Ovary (tissue), 9 donors: Measurements from ENCODE around the gene PLEKHA5. TPM values are rescaled to one million over a fixed set of nuclear protein-coding genes. Genes with fewer than 3 reads are reported as not detected.

Experiments
- DNase-seq, 5 donors: peaks; one replicate each; pipeline ENCODE4 v3.0.0-alpha.2; 2019 to 2020
- H3K27ac ChIP-seq, 2 donors: fragments of 200-600 bp; one replicate each; pipeline versions ENCODE4 v1.5.1 to v1.8.0; 2019 to 2022
- H3K27me3 ChIP-seq: fragments of 200-600 bp; one replicate; pipeline ENCODE4 v1.8.0; 2022
- H3K36me3 ChIP-seq: fragments of 200-600 bp; sonication (generic); one replicate; pipeline ENCODE4 v1.5.1; 2019
- H3K4me1 ChIP-seq: one replicate; pipeline ENCODE4 v1.8.1; 2013; ENCODE audit warnings: mild to moderate bottlenecking, moderate library complexity; ENCODE audit not compliant: insufficient read depth
- H3K4me3 ChIP-seq: fragments of 200-600 bp; sonication (generic); one replicate; pipeline ENCODE4 v1.5.1; 2017
- H3K9me3 ChIP-seq, 2 donors: fragments of 200-600 bp in 1 of 2; sonication (generic) in 1 of 2; one replicate each; pipeline versions ENCODE4 v1.5.1 to v1.8.1; 2013 to 2019; ENCODE audit warnings: mild to moderate bottlenecking in 1 of 2, moderate library complexity in 1 of 2
- EP300 ChIP-seq: sonication (generic); formaldehyde crosslinking; IDR thresholded peaks from one replicate; pipeline ENCODE4 v1.6.1; 2017; ENCODE audit warnings: antibody characterized with exemption
- POLR2A ChIP-seq: fragments of 450-650 bp; IDR thresholded peaks from one replicate; pipeline ENCODE4 v1.6.1; 2017; ENCODE audit warnings: antibody characterized with exemption, mild to moderate bottlenecking, moderate library complexity
- WGBS, 3 donors: extraction: QIAGEN DNeasy Blood & Tissue Kit in 1 of 3; methylation state at CpG; one replicate each; pipeline versions ENCODE4 v1.1.5 to v1.1.7; 2013 to 2017; 5-methylcytosine and 5-hydroxymethylcytosine counted together
- intact Hi-C, 4 donors: fragments of 100-400 bp; cut with DNase I; formaldehyde crosslinking; loops; one replicate each; pipeline versions ENCODE4 v1.11.0 to v1.15.1; 2022 to 2023
- polyA plus RNA-seq, 2 donors: library from polyadenylated mRNA; stranded (reverse); fragments of 200-250 nt in 1 of 2; fragments of 350-450 nt in 1 of 2; fragmentation: Illumina TruSeq in 1 of 2; extraction: RNeasy Lipid Tissue Mini Kit (QIAGEN cat#74804) in 1 of 2; gene quantifications; one replicate each; pipeline ENCODE4 v1.2.3, GENCODE V29; 2013 to 2014
- total RNA-seq, 7 donors: library from RNA; depleted of rRNA in 2 of 7; stranded (reverse); fragments of >200 nt in 2 of 7; fragmentation: NEBNext Ultra II Directional in 3 of 7; extraction: Animal tissue kit (Norgen Biotek cat#: 25700) in 3 of 7; gene quantifications; one replicate each; pipeline versions ENCODE4 v1.1.0 to v1.2.4, GENCODE V29; 2016 to 2023
- TF ChIP-seq, protein P1 (sequence below), 3 donors: fragments of 450-650 bp in 2 of 3; fragments of 200-600 bp in 1 of 3; IDR thresholded peaks; one replicate each; pipeline versions ENCODE4 v1.5.1 to v1.8.0; 2016 to 2022; ENCODE audit warnings: antibody characterized with exemption in 3 of 3, mild to moderate bottlenecking in 1 of 3
- donor health status: DM: no; HTN: no; CAD: no; lungs with moderate emphysema.
- donor health status: DM: no; HTN: no; CAD: no.
- donor health status: Bipolar disorder and iron deficiency.
- donor health status: DM: yes; HTN: yes; CAD: no.
- donor health status: DM: no; HTN: no; CAD: no.
- donor health status: DM: yes; HTN: yes; CAD: no.

PLEKHA5 gene
- total and polyA plus RNA-seq, 9 donors = 32.2 to 65.6 (median 45.7) TPM

DNA sequence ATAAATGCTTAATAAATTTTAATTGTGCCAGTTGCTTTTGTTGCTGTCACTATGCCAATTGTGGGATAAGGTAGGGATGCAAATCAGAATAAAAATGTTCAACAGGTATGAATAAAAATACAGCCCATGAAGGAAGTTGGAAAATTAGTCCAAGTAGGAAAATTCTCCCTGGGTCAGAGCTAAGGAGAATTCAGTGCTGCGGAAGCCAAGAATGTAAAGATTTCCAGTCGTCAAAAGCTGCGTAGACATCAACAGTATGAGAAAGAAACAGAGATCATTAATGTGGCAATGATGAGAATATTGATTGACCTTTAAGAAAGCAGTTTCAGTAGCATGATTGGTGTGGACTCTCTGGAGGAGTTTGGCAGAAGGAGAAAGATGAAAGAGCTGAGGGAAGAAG lies 87.9 kb downstream of the PLEKHA5 start:
- 80 to 87% (median 87%) methylated on average over 3 of the region's 3 CpGs for WGBS, 3 donors
- intact Hi-C loops = no loop called here
- DNase-seq = no peak
- Histone ChIP-seq H3K9me3 (no peaks in the 10 kb centered on the region), H3K36me3 (no peaks in the 10 kb centered on the region), H3K27ac (no peak overlapping the region), H3K4me1 (peaks cover 5% of the 10 kb centered on the region), H3K4me3 (no peak overlapping the region), H3K27me3 (no peaks in the 10 kb centered on the region)
- no peak for TF ChIP-seq EP300
- TF ChIP-seq POLR2A = no peak
- TF ChIP-seq, protein P1, sequence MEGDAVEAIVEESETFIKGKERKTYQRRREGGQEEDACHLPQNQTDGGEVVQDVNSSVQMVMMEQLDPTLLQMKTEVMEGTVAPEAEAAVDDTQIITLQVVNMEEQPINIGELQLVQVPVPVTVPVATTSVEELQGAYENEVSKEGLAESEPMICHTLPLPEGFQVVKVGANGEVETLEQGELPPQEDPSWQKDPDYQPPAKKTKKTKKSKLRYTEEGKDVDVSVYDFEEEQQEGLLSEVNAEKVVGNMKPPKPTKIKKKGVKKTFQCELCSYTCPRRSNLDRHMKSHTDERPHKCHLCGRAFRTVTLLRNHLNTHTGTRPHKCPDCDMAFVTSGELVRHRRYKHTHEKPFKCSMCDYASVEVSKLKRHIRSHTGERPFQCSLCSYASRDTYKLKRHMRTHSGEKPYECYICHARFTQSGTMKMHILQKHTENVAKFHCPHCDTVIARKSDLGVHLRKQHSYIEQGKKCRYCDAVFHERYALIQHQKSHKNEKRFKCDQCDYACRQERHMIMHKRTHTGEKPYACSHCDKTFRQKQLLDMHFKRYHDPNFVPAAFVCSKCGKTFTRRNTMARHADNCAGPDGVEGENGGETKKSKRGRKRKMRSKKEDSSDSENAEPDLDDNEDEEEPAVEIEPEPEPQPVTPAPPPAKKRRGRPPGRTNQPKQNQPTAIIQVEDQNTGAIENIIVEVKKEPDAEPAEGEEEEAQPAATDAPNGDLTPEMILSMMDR (IDR thresholded peaks at IDR 0.05) = no peak

DNA sequence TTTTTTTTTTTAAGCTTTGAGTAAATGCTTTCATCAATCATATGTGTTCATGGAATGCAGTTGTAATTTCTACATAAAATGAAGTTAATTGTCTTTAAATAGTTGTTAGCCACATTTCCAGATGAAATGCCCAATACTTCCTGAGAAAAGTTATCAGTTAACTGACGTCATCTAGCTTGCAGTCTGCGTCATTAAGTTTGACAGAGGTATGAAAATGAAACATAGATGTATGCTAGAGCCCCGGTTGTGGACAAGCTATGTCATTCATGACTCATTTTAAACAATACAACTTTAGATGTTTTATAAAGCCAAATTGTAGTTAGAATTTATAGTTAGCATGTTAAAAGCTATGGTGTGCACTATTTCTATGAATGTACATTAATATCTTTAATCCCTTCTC lies 90.7 kb downstream of the PLEKHA5 start:
- no peaks in the 10 kb centered on the region for H3K27me3 ChIP-seq
- intact Hi-C loops = no loop called here
- 69 to 84% (median 83%) methylated on average over 3 of the region's 3 CpGs for WGBS, 3 donors
- H3K36me3 ChIP-seq = no peaks in the 10 kb centered on the region
- no peak overlapping the region for H3K4me3 ChIP-seq
- H3K4me1 ChIP-seq = peaks cover 6% of the 10 kb centered on the region
- no peak for TF ChIP-seq POLR2A
- TF ChIP-seq EP300 = no peak
- TF ChIP-seq, protein P1 (IDR thresholded peaks at IDR 0.05) = no peak
- H3K27ac ChIP-seq = no peak overlapping the region
- no peak for DNase-seq
- no peaks in the 10 kb centered on the region for H3K9me3 ChIP-seq

DNA sequence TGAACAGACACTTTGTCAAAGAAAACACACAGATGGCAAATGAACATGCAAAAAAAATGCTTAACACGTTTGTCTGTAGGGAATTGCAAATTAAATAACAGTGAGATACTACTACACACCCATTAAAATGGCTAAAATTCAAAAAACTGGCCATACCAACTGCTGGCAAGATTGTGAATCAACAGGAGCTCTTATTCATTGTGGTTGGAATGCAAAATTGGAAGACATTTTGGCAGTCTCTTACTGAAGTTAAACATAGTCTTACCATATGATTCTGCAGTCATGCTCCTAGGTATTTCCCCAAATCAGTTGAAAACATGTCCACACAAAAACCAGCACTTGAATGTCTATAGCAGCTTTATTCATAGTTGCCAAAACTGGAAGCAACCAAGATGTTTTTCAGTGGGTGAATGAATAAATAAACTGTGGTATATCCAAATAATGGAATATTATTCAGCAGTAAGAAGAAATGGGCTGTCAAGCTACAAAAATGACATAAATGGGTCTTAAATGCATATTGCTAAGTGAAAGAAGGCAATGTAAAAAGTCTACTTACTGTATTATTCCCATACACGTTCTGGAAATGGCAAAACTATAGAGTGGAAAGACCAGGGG lies 91.4 kb downstream of the PLEKHA5 start:
- H3K36me3 ChIP-seq = no peaks in the 10 kb centered on the region
- TF ChIP-seq POLR2A (no peak), EP300 (no peak)
- TF ChIP-seq, protein P1 (IDR thresholded peaks at IDR 0.05) = no peak
- H3K4me3 ChIP-seq = no peak overlapping the region
- no peaks in the 10 kb centered on the region for H3K9me3 ChIP-seq
- peaks cover 6% of the 10 kb centered on the region for H3K4me1 ChIP-seq
- H3K27me3 ChIP-seq = no peaks in the 10 kb centered on the region
- no peak for DNase-seq
- no peak overlapping the region for H3K27ac ChIP-seq
- 85 to 91% (median 86%) methylated on average over 2 of the region's 2 CpGs for WGBS, 3 donors
- intact Hi-C loops = no loop called here

DNA sequence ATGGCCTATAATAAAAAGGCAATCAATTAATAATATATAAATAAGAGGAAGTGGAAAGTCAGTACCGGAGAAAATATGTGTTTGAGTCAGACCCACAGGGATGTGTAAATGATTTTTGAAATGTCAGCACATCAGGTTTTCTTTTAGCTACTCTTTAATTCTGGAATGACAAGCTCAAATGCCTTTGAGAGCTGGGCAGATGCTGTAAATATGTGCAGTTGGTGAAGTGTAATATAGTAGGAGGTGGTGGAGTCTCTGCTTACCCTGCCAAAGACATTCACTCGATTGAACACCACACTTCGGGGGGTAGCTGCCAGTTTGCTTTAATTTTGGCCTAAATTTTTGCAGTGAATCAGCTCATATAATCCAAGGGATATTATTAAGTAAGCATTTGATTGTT lies 93.0 kb downstream of the PLEKHA5 start:
- Histone ChIP-seq H3K36me3 (no peaks in the 10 kb centered on the region), H3K27ac (no peak overlapping the region), H3K4me1 (peaks cover 6% of the 10 kb centered on the region), H3K9me3 (no peaks in the 10 kb centered on the region), H3K27me3 (no peaks in the 10 kb centered on the region), H3K4me3 (no peak overlapping the region)
- intact Hi-C loops = no loop called here
- no peak for DNase-seq
- 83 to 87% (median 83%) methylated on average over 3 of the region's 3 CpGs for whole genome bisulfite sequencing, 3 donors
- TF ChIP-seq, protein P1 (IDR thresholded peaks at IDR 0.05) = no peak
- TF ChIP-seq POLR2A = no peak
